HG03521 (cell line): Measurements from ENCODE around the gene FOSL1.

ENCODE experiments used
- ATAC-seq: cut with Tn5 transposase; IDR thresholded peaks from one replicate; pipeline ENCODE4 v1.9.1; 2021; ENCODE audit warnings: mild to moderate bottlenecking, moderate library complexity; ENCODE audit not compliant: unreplicated experiment

Gene FOSL1

DNA sequence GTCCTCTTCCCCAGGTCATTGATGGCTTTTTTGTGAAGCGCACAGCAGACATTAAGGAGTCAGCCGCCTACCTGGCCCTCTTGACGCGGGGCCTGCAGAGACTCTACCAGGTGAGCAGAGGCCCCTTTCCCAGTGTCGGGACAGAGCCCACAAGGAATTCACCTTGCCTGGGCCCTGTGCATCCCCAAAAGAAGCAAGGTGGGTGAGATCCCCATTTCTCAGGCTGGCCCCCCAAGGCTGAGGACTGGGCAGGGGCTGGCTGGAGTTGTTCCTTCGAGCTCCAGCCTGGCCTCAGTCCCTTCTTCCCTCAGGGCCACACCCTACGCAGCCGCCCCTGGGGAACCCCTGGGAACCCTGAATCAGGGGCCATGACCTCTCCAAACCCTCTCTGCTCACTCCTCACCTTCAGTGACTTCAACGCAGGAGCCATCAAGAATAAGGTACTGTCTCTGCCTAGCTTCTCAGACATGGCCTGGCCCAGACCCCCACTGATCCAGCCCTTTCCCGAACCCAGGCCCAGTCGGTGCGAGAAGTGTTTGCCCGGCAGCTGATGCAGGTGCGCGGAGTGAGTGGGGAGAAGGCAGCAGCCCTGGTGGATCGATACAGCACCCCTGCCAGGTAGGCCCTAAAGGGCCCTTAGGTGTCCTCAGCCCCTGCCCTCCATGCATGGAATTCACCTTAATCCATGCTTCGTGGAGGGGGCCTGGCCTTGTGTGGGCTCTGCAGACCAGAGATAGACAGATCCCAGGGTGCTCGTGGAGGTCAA, 35.3 kb downstream of the FOSL1 start:
- ATAC-seq, result no peak

DNA sequence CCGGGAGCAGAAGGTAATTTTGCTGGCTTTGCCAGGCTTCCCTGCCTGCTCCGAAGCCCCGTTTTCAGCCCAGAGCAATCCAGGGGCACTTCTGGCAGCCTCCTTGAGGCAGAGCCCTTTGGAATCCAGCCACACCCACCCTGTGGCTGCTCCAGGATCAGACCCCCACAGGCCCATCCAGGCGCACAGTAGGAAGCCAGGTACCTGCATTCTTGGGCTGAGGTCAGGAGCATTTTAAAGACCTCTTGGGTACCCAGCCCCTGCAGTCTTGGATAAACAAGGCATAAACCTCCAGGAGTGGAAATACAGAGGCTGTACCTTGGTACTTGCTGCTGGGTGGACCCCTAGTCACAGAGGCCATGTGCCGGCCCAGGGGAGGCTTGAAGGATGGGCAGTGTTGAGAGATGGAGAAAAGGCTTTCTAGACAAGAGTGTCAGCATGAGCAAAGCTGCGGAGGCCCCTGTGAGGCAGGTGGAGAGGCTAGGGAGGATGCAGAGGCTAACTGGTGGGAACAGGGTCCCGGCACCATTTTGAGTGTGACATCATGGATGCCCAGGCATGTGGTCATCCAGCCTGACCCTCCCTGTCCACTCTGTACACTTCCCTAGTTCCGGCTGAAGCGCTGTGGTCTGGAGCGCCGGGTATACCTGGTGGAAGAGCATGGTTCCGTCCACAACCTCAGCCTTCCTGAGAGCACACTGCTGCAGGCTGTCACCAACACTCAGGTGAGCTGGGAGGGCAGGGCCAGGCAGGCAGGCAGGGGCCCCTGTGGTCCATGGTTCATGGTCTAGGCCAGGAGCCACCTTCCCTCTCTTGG, 36.1 kb downstream of the FOSL1 start:
- ATAC-seq, result no peak

DNA sequence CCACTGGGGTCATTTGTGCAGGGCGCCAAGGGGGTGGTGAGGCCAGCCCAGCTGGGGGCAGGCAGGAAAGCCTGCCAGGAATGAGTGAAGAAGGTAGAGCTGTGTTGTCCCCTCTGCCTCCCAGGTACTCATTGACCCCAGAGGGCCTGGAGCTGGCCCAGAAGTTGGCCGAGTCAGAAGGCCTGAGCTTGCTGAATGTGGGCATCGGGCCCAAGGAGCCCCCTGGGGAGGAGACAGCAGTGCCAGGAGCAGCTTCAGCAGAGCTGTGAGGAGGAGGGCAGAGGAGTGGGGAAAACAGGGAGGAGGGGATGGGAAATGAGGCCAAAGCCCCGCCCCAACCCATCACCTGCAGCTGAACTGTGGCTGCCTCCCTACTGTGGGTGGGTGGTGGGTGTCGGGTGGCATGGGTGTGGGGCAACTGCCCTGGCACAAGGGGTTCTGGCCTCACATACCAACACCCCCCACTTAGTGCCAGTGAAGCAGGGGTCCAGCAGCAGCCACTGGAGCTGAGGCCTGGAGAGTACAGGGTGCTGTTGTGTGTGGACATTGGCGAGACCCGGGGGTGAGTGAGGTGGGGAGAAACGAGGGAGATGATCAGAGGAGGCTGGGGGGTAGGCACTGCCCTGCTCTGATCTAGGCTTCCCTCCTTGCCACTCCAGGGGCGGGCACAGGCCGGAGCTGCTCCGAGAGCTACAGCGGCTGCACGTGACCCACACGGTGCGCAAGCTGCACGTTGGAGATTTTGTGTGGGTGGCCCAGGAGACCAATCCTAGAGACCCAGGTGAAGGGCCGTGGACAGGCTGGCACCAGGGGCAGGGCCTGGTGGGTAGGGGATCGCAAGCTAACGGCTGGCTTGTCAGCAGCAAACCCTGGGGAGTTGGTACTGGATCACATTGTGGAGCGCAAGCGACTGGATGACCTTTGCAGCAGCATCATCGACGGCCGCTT, 37.0 kb downstream of the FOSL1 start:
- no peak for ATAC-seq

DNA sequence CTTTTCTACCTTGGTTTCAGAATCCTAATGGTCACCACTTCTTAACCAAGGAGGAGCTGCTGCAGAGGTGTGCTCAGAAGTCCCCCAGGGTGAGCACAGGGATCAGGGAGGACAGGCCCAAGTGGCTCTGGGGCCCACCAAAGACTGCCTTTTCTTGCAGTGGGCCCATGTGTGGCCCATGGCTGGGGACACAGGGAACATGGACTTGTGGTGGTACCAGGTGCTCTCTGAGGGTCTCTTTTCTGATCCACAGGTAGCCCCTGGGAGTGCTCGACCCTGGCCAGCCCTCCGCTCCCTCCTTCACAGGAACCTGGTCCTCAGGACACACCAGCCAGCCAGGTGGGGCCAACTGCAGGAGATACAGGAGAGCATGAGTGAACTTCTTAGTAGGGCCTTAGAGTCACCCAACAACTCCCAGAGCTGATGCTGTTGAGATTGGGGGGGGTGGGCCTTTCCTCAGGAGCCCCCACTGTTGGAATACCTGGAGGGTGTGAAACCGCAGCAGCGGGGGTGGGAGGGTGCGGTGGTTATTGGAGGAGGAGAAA, 37.9 kb downstream of the FOSL1 start:
- ATAC-seq, result no peak

DNA sequence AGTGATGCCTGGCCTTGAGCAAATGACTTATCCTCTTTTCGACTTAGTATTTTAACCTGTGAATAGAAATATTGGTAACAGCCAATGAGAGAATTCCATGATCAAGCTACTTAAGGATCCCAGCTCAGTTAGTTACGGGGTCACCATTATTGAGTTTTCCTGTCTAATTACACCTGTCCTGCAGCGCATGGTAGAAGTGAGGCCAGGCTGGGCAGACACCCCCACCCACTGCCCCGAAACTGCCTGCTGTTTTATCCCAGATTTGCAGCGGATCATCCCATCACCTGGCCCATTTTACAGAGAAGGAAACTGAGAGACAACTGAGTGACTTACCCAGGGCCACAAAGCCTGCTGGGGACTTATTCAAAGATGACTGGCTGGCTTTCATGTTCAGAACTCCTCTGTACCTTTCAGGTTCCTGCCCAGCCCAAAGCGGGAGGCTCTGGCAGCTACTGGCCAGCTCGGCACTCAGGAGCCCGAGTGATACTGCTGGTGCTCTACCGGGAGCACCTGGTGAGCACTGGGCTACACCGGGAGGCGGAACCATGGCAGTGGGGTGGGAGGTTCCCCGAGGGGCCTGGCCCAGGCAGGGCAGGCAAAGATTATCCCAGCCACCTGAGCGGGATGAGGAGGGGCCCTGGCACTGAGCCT, 38.5 kb downstream of the FOSL1 start:
- no peak for ATAC-seq

DNA sequence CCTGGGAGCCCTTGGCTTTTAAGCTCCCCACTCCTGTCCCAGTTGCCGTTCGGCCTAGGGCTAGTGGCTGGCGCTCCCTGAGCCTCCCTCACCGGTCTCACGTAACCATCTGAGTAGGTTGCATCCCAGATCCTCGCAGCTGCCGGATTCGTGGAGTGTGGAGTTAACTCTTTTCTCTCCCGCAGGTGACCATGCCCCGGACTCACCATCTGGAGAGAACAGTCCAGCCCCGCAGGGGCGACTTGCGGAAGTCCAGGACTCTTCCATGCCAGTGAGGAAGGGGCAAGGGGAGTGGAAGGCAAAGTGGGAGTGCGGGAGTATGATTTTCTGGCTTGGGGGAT, 39.1 kb downstream of the FOSL1 start:
- no peak for ATAC-seq

DNA sequence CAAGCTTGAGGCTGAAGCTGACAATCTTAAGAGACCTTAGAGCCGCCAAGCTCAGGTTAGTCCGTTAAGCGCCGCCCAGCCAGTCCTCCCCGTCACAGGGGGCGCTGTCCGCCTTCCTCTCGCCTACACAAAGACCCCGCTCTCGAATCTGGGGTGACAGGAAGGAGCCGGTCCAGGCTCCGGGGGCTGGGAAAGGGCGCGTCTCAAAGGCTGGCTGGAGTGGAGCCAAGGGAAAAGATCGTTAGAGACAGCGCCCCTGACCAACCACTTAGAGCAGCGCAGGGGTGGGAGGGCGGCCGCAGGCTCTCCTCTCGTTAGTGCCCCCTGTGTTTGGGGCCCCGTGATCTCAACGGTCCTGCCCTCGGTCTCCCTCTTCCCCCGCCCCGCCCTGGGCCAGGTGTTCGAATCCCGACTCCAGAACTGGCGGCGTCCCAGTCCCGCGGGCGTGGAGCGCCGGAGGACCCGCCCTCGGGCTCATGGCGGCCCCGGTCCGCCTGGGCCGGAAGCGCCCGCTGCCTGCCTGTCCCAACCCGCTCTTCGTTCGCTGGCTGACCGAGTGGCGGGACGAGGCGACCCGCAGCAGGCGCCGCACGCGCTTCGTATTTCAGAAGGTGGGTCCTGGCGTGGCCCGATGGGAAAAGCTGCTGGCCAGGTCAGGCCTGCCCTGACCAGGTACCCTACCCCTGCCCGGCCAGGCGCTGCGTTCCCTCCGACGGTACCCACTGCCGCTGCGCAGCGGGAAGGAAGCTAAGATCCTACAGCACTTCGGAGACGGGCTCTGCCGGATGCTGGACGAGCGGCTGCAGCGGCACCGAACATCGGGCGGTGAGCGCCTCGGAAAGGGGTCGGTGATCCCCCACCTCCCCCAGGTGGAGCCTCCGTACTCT, 39.7 kb downstream of the FOSL1 start, which contains the start of gene MUS81:
Gene MUS81 (plus strand): TSS at position 156 of the 887 bp plus-strand sequence. CDS start 321 bp downstream, at position 477.
- no peak for ATAC-seq

DNA sequence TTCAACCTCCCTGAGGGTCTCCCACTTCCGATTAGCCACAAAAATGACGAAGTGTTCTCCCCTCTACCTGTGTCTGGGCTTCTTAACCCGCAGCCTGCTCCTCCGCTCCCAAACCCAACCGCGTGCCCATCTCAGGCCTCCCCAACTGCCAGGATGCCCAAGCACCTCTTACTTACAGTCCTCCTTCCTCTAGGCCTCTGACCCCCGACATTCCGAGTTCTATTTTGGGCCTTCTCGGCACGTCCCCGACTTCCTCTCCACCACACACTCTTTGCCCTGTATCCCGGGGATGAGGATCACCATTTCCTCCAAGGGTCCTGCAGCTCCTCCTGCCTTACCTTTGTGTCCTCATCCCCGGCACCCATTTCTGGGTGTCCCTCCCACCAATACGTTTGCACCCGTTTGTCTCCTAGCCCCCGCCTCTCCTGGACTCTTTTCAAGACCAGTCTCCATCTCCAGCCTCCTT, 40.3 kb downstream of the FOSL1 start:
- no peak for ATAC-seq

DNA sequence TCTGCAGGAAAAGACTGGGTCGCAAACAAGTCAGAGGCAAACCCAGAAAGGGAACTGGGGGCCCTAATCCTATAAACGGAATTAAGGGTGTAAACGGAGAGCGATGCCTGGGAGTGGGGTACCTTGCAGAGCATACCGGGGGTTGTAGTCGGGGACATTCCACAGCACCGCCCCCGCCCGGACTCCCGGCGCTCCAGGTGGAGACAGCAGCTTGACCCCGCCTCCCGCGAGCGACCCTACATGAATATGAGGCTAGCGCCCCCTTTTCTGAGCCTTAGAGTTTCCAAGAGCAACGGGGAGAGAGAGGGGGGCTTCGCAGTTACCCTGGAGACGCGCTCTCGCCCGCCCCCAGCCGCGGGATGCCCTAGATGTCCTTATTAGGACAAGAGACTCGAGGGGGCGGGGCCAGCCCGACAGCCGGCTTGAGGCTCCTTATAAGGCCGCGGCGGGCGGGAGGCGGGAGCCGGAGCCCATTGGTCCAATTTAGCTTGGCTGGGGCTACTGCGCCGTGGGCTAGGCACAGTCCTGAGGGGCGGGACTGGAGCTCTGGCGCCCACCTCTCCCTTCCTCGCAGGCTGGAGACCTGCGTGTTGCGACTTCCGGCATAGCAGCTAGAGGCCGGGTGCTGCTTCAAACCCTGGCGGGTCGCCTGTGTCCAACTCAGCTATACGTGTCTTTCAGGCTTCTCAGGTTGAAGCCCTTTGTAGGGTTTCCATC, 40.9 kb downstream of the FOSL1 start:
- peak; percentile 50 for ATAC-seq

DNA sequence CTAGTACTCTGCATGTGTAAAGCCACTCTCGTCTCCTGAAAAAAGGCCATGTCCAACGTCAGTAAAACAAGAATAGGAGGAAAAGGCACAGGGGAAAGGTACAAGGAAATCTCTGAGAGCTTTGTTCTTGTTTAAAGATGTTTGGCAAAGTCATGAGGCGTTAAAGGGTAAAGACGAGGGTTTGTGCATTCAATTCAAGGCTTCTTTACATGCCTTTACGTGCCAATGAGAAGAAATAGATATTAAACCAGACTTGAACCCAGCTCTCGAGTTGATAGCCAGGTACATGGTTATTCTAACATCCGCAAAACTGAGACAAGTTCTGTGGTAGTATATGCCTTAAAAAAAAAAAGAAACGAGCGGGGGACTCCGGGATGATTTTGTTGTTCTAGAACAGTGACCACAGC, 41.5 kb downstream of the FOSL1 start:
- no peak for ATAC-seq

DNA sequence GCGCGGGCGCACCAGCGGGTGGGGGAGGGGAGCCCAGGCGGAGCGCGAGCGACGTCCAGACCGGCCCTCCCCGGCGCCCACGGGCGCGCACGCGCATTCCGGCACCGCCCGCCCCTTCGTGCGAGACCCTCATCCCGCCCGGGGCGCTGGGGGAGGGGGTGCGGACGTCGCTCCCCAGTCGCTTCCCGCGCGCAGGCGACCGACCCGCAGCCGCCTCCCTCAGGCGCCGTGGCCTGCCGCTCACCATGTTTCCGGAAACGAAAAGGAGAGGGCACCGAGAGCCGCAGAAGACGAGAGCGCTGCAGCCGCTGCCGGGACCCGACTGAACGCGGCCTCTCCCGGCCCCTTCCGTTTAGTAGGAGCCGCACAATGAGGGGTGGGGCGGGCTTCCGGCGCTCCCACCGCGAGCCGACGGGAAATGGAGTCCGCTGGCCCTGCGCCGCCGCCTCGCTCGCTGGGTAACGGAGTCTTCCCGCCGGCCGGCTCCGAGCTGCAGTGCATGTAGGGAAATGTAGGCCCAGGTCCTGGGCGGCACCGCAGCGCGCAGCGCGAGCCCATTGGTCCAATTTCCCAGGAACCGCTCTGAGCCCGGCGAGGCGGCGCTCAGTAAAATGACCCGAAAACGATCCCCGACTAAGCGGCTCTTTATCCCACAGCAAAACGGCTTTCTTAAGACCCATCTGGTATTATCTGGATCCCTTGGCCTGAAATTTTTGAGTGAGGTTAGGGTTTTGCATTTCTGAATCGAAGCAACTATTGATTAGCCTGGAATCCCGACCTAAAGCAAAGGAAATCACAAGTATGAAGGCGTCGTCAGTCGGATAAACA, 42.1 kb downstream of the FOSL1 start, which contains the start of gene CFL1:
Gene CFL1 (minus strand): TSS at position 328 of the 828 bp plus-strand sequence. CDS start 81 bp downstream, at position 247.
- ATAC-seq, result peak; percentile 50

DNA sequence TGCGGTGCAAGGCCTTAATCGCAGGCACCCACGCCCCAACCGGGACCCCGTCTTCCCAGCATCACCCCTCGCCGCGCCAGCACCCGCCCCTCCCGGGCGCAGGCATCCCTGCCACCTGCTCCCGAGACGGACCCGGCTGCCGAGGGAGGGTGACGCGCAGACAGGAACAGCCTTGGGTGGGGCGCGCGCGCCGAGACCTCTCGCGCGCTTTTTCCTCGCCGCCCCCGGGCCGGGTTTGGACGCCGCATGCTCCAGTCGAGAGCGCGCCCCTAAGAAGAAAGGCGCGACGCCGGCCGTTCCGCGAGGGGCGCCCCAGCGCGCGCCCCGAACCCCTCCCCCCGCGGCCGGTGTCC, 42.7 kb downstream of the FOSL1 start:
- peak; percentile 2 for ATAC-seq

DNA sequence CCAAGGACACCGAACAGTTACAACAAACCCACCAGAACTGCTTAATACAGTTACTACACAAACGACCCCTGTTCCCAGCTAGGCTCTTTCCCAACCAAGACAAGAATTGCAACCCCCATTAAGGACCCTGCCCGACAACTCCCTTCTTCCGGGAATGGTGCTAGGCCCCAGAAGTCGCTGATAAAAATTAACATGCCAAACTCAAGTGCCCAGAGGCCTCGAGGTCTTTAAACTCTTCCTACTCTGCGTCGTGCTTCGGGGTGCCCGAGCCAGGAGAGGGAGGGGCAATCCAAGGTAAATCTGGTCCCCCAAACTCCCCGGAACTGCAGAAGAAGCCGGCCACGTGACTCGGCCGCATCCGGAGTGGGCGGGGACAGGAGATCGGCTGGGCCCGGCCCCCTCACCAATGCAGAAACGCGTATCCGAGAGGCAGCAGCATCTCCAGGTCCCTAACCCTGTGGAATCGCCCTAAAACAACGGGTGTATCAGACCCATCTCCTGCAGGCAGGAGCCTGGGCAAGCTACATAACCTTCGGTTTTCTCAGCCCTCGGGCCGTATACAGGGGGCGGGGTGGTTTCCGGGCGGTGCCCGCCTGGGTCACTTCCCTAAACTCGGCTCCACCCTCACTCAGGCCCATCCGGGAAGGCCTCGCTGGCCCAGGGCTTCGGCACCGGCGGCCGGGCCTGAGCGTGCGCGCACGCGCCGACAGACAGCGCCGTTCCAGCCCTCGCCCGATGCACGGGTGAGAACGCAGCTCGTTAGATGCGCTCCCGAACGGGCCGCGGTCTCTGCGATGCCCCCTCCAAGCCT, 43.3 kb downstream of the FOSL1 start:
- peak; percentile 21 for ATAC-seq

DNA sequence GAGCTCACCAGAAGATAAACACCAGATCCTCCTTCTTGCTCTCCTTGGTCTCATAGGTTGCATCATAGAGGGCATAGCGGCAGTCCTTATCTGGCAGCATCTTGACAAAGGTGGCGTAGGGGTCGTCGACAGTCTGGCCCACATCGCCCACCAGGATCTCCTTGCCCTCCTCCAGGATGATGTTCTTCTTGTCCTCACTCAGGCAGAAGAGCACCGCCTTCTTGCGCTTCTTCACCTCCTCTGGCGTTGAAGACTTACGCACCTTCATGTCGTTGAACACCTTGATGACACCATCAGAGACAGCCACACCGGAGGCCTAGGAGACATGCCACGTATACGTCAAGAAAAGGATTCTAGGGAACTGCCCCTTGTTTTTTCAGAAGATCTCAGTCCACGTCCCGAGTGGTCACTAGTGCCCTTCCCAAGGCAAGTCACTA, 44.2 kb downstream of the FOSL1 start:
- ATAC-seq, result no peak

DNA sequence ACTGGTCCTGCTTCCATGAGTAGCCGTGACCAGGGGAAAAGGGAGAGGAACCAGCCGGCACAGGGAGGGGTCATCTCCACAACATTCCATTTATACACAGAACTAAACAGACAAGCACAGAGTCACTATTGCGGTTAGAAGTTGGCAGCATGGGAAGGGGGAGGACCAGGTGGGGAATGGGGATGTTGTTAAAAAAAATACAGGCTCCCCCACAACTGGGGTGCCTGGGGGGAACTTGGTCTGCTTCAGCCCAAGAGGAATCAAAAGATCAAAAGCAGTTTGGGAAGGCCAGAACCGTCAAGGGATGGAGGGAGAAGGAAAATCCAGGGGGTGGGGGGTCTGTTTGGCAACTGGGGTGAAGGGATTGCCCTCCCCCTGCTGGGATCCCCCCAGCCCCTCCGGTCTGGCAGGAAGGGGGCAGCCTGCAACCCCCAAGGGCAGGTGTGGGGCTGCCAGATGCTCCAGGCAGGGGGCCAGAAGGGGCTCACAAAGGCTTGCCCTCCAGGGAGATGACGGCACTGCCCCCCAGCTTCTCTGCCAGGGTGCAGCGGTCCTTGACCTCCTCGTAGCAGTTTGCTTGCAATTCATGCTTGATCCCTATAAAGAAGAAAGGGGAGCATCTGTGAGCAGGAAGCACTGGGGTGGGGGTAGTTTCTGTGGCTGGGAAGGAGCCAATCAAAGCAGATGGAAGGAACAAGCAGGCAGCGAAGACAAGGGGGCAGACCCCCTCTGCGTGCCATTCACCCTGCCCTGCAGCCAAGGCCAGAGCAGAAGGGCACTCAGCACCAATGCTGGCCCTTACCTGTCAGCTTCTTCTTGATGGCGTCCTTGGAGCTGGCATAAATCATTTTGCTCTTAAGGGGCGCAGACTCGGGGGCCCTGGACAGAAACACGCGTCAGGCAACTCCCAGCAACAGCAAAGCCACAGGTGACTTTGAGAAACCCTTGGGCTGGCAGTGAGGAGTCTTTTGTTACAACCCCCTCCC, 45.0 kb downstream of the FOSL1 start:
- ATAC-seq, result no peak
